H9 (cell line): ENCODE data around the gene CETN3. TPM values are rescaled to one million over a fixed set of nuclear protein-coding genes. Genes with fewer than 3 reads are reported as not detected.

ENCODE experiments used
- DNase-seq: peaks from one replicate; pipeline ENCODE4 v3.0.0-alpha.2; 2017
- H2AFZ ChIP-seq: one replicate; pipeline ENCODE4 v1.6.1; 2013; ENCODE audit warnings: mild to moderate bottlenecking, low read length, control low read depth, moderate library complexity
- H2AK5ac ChIP-seq: 2 replicates; pipeline ENCODE4 v1.6.1; 2013; ENCODE audit warnings: low read length, control low read depth, mixed read lengths; ENCODE audit not compliant: insufficient read length
- H2BK120ac ChIP-seq: one replicate; pipeline ENCODE4 v1.6.1; 2013; ENCODE audit warnings: low read depth, mild to moderate bottlenecking, low read length, control low read depth, inconsistent platforms; ENCODE audit not compliant: poor library complexity, severe bottlenecking
- H2BK12ac ChIP-seq: 2 replicates; pipeline ENCODE4 v1.6.1; 2013; ENCODE audit warnings: low read length, control low read depth, mixed read lengths, low read depth; ENCODE audit not compliant: insufficient read length
- H2BK15ac ChIP-seq: 2 replicates; pipeline ENCODE4 v1.6.1; 2013; ENCODE audit warnings: low read depth, low read length, control low read depth
- H2BK20ac ChIP-seq: one replicate; pipeline ENCODE4 v1.6.1; 2013; ENCODE audit warnings: low read depth, mild to moderate bottlenecking, low read length, control low read depth, inconsistent platforms; ENCODE audit not compliant: poor library complexity, severe bottlenecking
- H2BK5ac ChIP-seq: 2 replicates; pipeline ENCODE4 v1.6.1; 2013; ENCODE audit warnings: low read length, control low read depth, mixed read lengths; ENCODE audit not compliant: insufficient read length
- H3K14ac ChIP-seq: 2 replicates; pipeline ENCODE4 v1.6.1; 2013; ENCODE audit warnings: low read length, control low read depth; ENCODE audit not compliant: insufficient read depth
- H3K18ac ChIP-seq: 2 replicates; pipeline ENCODE4 v1.6.1; 2013; ENCODE audit warnings: low read depth, mild to moderate bottlenecking, mixed read lengths, low read length, control low read depth; ENCODE audit not compliant: insufficient read length
- H3K23ac ChIP-seq: 2 replicates; pipeline ENCODE4 v1.6.1; 2013; ENCODE audit warnings: low read length, control low read depth, mixed read lengths, low read depth; ENCODE audit not compliant: insufficient read length
- H3K23me2 ChIP-seq: 2 replicates; pipeline ENCODE4 v1.6.1; 2013; ENCODE audit warnings: low read depth, mild to moderate bottlenecking, mixed read lengths, low read length, control low read depth; ENCODE audit not compliant: insufficient read length, poor library complexity, severe bottlenecking
- H3K27ac ChIP-seq: 2 replicates; pipeline ENCODE4 v1.5.1; 2013; ENCODE audit warnings: low read length, control low read depth, mixed read lengths, low read depth; ENCODE audit not compliant: insufficient read length
- H3K27me3 ChIP-seq: 2 replicates; pipeline ENCODE4 v1.6.1; 2013; ENCODE audit warnings: low read length, control low read depth, inconsistent platforms; ENCODE audit not compliant: insufficient read depth
- H3K4ac ChIP-seq: 2 replicates; pipeline ENCODE4 v1.6.1; 2013; ENCODE audit warnings: low read depth, mild to moderate bottlenecking, control low read depth, inconsistent platforms, low read length, moderate library complexity
- H3K4me1 ChIP-seq: 2 replicates; pipeline ENCODE4 v1.6.1; 2013; ENCODE audit warnings: low read length, control low read depth, inconsistent platforms; ENCODE audit not compliant: insufficient read depth
- H3K4me2 ChIP-seq: 2 replicates; pipeline ENCODE4 v1.6.1; 2013; ENCODE audit warnings: low read length, control low read depth, mixed read lengths; ENCODE audit not compliant: insufficient read length, insufficient read depth
- H3K56ac ChIP-seq: 2 replicates; pipeline ENCODE4 v1.6.1; 2013; ENCODE audit warnings: low read depth, mild to moderate bottlenecking, mixed read lengths, low read length, control low read depth; ENCODE audit not compliant: insufficient read length
- H3K79me1 ChIP-seq: 2 replicates; pipeline ENCODE4 v1.6.1; 2013; ENCODE audit warnings: low read depth, mild to moderate bottlenecking, moderate library complexity, low read length, control low read depth, inconsistent platforms; ENCODE audit not compliant: insufficient read depth, poor library complexity, severe bottlenecking
- H3K79me2 ChIP-seq: 2 replicates; pipeline ENCODE4 v1.6.1; 2013; ENCODE audit warnings: low read length, control low read depth, inconsistent platforms; ENCODE audit not compliant: insufficient read depth
- H3K9ac ChIP-seq: 2 replicates; pipeline ENCODE4 v1.6.1; 2013; ENCODE audit warnings: low read length, control low read depth, mixed read lengths; ENCODE audit not compliant: insufficient read length; ENCODE audit errors: extremely low read depth
- H3K9me3 ChIP-seq: one replicate; pipeline ENCODE4 v1.6.1; 2013; ENCODE audit warnings: low read depth, low read length, inconsistent platforms; ENCODE audit not compliant: control insufficient read depth
- H3T11ph ChIP-seq: one replicate; pipeline ENCODE4 v1.6.1; 2013; ENCODE audit warnings: mild to moderate bottlenecking, low read length, control low read depth, inconsistent platforms
- H4K20me1 ChIP-seq: one replicate; pipeline ENCODE4 v1.6.1; 2013; ENCODE audit not compliant: control insufficient read depth, insufficient read length, insufficient read depth
- H4K5ac ChIP-seq: 2 replicates; pipeline ENCODE4 v1.6.1; 2013; ENCODE audit warnings: low read depth, mild to moderate bottlenecking, mixed read lengths, low read length, control low read depth; ENCODE audit not compliant: insufficient read length
- H4K8ac ChIP-seq: replicated peaks from 2 replicates; pipeline ENCODE4 v1.6.1; 2013; ENCODE audit warnings: low read length, control low read depth, mixed read lengths, low read depth; ENCODE audit not compliant: insufficient read length
- H4K91ac ChIP-seq: 2 replicates; pipeline ENCODE4 v1.6.1; 2013; ENCODE audit warnings: low read depth, mild to moderate bottlenecking, moderate library complexity, mixed read lengths, low read length, control low read depth; ENCODE audit not compliant: insufficient read length
- H3K27ac Mint-ChIP-seq, 3 experiments: 2 replicates in 2 of 3; 3 replicates in 1 of 3; pipeline ENCODE4 v1.8.0; 2020 to 2021; ENCODE audit warnings: mixed read lengths in 3 of 3, mild to moderate bottlenecking in 1 of 3, moderate library complexity in 1 of 3
- H3K27me3 Mint-ChIP-seq: 2 replicates; pipeline ENCODE4 v1.8.0; 2021; ENCODE audit warnings: low read depth, mild to moderate bottlenecking, moderate library complexity, mixed read lengths
- H3K36me3 Mint-ChIP-seq, 3 experiments: 2 replicates in 2 of 3; 3 replicates in 1 of 3; pipeline ENCODE4 v1.8.0; 2020 to 2021; ENCODE audit warnings: low read depth in 3 of 3, mixed read lengths in 3 of 3; ENCODE audit not compliant: insufficient read depth in 1 of 3
- H3K4me1 Mint-ChIP-seq, 2 experiments: 2 replicates each; pipeline ENCODE4 v1.8.0; 2020; ENCODE audit warnings: mixed read lengths in 2 of 2
- H3K4me3 Mint-ChIP-seq, 2 experiments: 2 replicates in 1 of 2; 3 replicates in 1 of 2; pipeline ENCODE4 v1.8.0; 2020 to 2021; ENCODE audit warnings: mild to moderate bottlenecking in 2 of 2, mixed read lengths in 2 of 2, moderate library complexity in 1 of 2
- H3K9me3 Mint-ChIP-seq, 2 experiments: 2 replicates in 1 of 2; 3 replicates in 1 of 2; pipeline ENCODE4 v1.8.0; 2020; ENCODE audit warnings: mild to moderate bottlenecking in 2 of 2, mixed read lengths in 2 of 2, moderate library complexity in 1 of 2
- WGBS: extraction: QIAGEN DNeasy Blood & Tissue Kit; methylation state at CpG from one replicate; pipeline ENCODE4 v1.1.7; 2013; ENCODE audit warnings: missing lambda C conversion rate, low lambda C conversion rate, mixed read lengths; ENCODE audit not compliant: insufficient read length; ENCODE audit errors: extremely low coverage; 5-methylcytosine and 5-hydroxymethylcytosine counted together
- total RNA-seq: library from RNA; stranded (reverse); gene quantifications from 2 replicates; pipeline ENCODE4 v1.2.1, GENCODE V29; 2021
- TF ChIP-seq, protein P1 (sequence below): fragments of 200-600 bp; sonication (generic); conservative IDR thresholded peaks from 3 replicates; pipeline ENCODE4 v1.8.0; 2021; ENCODE audit warnings: antibody characterized with exemption, mild to moderate bottlenecking

CETN3 gene
- total RNA-seq, 1 experiment from 2014 or later, result 36.3 TPM

- no peak overlapping the region for H3K9ac ChIP-seq
- H3K79me2 ChIP-seq, result no peaks in the 10 kb centered on the region
- H2AK5ac ChIP-seq, result no peak overlapping the region
- no peaks in the 10 kb centered on the region for H3K23me2 ChIP-seq
- Mint-ChIP-seq H3K27me3 (no peaks in the 10 kb centered on the region), H3K4me1 (peaks cover 8 to 10% of the 10 kb centered on the region in 2 experiments), H3K36me3 (no peaks in the 10 kb centered on the region), H3K9me3 (no peaks in the 10 kb centered on the region), H3K4me3 (no peak overlapping the region), H3K27ac (no peak overlapping the region)
- H4K91ac ChIP-seq, result no peak overlapping the region
- H3K79me1 ChIP-seq, result no peaks in the 10 kb centered on the region
- no peak overlapping the region for H2BK20ac ChIP-seq
- no peaks in the 10 kb centered on the region for H4K20me1 ChIP-seq
- H3K14ac ChIP-seq, result no peak overlapping the region
- H3K4me2 ChIP-seq, result no peak overlapping the region
- H4K8ac ChIP-seq, result no peak overlapping the region
- no peak overlapping the region for H3T11ph ChIP-seq
- no peak overlapping the region for H2BK12ac ChIP-seq
- H3K56ac ChIP-seq, result no peak overlapping the region
- H2BK5ac ChIP-seq, result no peak overlapping the region
- H2BK15ac ChIP-seq, result no peak overlapping the region
- H3K23ac ChIP-seq, result no peak overlapping the region
- no peak overlapping the region for H2BK120ac ChIP-seq
- no CpG with 5 or more reads among the region's 1 CpG for WGBS
- no peak overlapping the region for H3K18ac ChIP-seq
- H3K27ac ChIP-seq, result no peak overlapping the region
- DNase-seq, result no peak
- H4K5ac ChIP-seq, result no peak overlapping the region
- no peaks in the 10 kb centered on the region for H3K4me1 ChIP-seq
- H3K9me3 ChIP-seq, result no peaks in the 10 kb centered on the region
- H3K4ac ChIP-seq, result no peak overlapping the region
- TF ChIP-seq, protein P1, sequence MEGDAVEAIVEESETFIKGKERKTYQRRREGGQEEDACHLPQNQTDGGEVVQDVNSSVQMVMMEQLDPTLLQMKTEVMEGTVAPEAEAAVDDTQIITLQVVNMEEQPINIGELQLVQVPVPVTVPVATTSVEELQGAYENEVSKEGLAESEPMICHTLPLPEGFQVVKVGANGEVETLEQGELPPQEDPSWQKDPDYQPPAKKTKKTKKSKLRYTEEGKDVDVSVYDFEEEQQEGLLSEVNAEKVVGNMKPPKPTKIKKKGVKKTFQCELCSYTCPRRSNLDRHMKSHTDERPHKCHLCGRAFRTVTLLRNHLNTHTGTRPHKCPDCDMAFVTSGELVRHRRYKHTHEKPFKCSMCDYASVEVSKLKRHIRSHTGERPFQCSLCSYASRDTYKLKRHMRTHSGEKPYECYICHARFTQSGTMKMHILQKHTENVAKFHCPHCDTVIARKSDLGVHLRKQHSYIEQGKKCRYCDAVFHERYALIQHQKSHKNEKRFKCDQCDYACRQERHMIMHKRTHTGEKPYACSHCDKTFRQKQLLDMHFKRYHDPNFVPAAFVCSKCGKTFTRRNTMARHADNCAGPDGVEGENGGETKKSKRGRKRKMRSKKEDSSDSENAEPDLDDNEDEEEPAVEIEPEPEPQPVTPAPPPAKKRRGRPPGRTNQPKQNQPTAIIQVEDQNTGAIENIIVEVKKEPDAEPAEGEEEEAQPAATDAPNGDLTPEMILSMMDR, result no peak
- H2AFZ ChIP-seq, result no peak overlapping the region
- no peaks in the 10 kb centered on the region for H3K27me3 ChIP-seq
These were observed 28.5 kb upstream of the CETN3 start for GRCh38 chr5:90438100-90438499.
